Measurements from ENCODE around the gene TDRD1.

DNA sequence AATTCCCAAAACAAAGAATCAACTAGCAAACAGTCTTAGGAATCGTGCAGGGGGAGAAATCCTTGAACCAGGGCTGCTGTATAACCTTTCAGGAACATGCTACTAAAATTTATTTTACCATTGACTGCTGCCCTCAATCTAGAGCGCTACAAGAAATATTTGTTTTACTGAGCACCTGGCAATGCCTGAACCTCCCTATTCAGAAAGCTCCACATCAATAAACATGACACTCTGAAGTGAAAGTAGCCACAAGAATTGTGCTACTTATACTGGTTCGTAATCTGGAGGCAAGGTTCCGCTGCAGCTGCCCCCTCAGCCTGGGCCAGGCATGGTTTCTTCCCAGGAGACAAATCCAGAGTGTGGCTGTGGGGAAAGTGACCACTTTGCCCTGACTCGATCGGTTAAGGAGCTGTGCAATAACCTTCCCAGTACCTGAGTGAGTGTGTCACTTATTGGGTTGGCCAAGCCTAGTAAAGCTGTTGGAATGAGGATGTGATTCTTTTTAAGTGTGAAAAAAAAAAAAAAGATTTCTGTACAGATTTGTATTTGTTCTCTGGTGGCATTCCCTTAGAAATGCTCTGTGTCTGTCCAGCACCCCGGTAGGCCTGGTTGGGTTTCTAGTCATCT is 67.6 kb downstream of the TDRD1 start:
- TF ChIP-seq YY1 (IDR thresholded peaks at IDR 0.05; ENCODE audit: insufficient read depth, insufficient read length) (no peak), ZNF274 (IDR thresholded peaks at IDR 0.05; ENCODE audit: low read depth, low read length) (no peak), SUZ12 (IDR thresholded peaks at IDR 0.05; ENCODE audit: extremely low read depth, insufficient read depth, insufficient read length) (no peak)

Measured in NT2/D1 (cell line).